OCI-LY7 (cell line): Measurements from ENCODE around the gene RCBTB2. TPM values are rescaled to one million over a fixed set of nuclear protein-coding genes. Genes with fewer than 3 reads are reported as not detected.

Source experiments
- BruUV-seq: library from RNA; stranded (reverse); fragments of 400-500 nt; replicated peaks from 2 replicates; lab custom pipeline; 2021; lab: Mats Ljungman, UMichigan
- CTCF ChIA-PET: fragments of 300-600 bp; sonication (Branson Sonifier 250); formaldehyde crosslinking; loops from one replicate; lab custom pipeline; 2022; ENCODE audit warnings: antibody characterized with exemption; ENCODE audit not compliant: unreplicated experiment; lab: Charles Lee
- POLR2A ChIA-PET: fragments of 300-600 bp; sonication (Branson Sonifier 250); formaldehyde crosslinking; loops from one replicate; lab custom pipeline; 2022; ENCODE audit warnings: antibody characterized with exemption; lab: Charles Lee
- DNase-seq: peaks from one replicate; pipeline ENCODE4 v3.0.0-alpha.2; 2015; ENCODE audit warnings: low spot score
- H2AFZ ChIP-seq: fragments of 200-600 bp; sonication (generic), shearing (Covaris generic); 2 replicates; pipeline ENCODE4 v1.6.1; 2014; ENCODE audit warnings: mild to moderate bottlenecking, antibody characterized with exemption, low read length, moderate library complexity
- H3K27ac ChIP-seq: fragments of 200-600 bp; sonication (generic); 2 replicates; pipeline ENCODE4 v1.5.1; 2014; ENCODE audit warnings: mixed run types, low read depth, mild to moderate bottlenecking, moderate library complexity, low read length, inconsistent platforms; ENCODE audit not compliant: poor library complexity, severe bottlenecking
- H3K36me3 ChIP-seq: fragments of 200-600 bp; sonication (generic); 2 replicates; pipeline ENCODE4 v1.6.1; 2014; ENCODE audit warnings: mild to moderate bottlenecking, antibody characterized with exemption, low read length, moderate library complexity, mixed read lengths; ENCODE audit not compliant: insufficient read depth
- H3K4me1 ChIP-seq: fragments of 200-600 bp; sonication (generic); 2 replicates; pipeline ENCODE4 v1.5.1; 2014; ENCODE audit warnings: mild to moderate bottlenecking, low read length; ENCODE audit not compliant: insufficient read depth, poor library complexity, severe bottlenecking
- H3K4me2 ChIP-seq: fragments of 200-600 bp; sonication (generic); 2 replicates; pipeline ENCODE4 v1.6.1; 2014; ENCODE audit warnings: mild to moderate bottlenecking, low read length
- H3K4me3 ChIP-seq: fragments of 200-600 bp; sonication (generic); 2 replicates; pipeline ENCODE4 v1.5.1; 2014; ENCODE audit warnings: mild to moderate bottlenecking, low read depth, low read length; ENCODE audit not compliant: poor library complexity, severe bottlenecking
- H3K79me2 ChIP-seq: fragments of 200-600 bp; sonication (generic); 2 replicates; pipeline ENCODE4 v1.6.1; 2016; ENCODE audit warnings: low read depth, mild to moderate bottlenecking, low read length, moderate library complexity, mixed read lengths; ENCODE audit not compliant: insufficient read depth
- H3K9me2 ChIP-seq: fragments of 200-600 bp; sonication (generic); 2 replicates; pipeline ENCODE4 v1.6.1; 2016; ENCODE audit warnings: mild to moderate bottlenecking, low read length, mixed read lengths; ENCODE audit not compliant: insufficient read depth
- H3K9me3 ChIP-seq: fragments of 200-600 bp; sonication (generic); 2 replicates; pipeline ENCODE4 v1.6.1; 2014; ENCODE audit warnings: mild to moderate bottlenecking, mixed run types, low read length, mixed read lengths
- H4K20me1 ChIP-seq: fragments of 200-600 bp; sonication (generic); 2 replicates; pipeline ENCODE4 v1.6.1; 2014; ENCODE audit warnings: mild to moderate bottlenecking, antibody characterized with exemption, low read length, moderate library complexity, mixed read lengths; ENCODE audit not compliant: insufficient read depth
- CTCF ChIP-seq: fragments of 200-600 bp; sonication (generic); conservative IDR thresholded peaks from 2 replicates; pipeline ENCODE4 v1.5.1; 2014; ENCODE audit warnings: mild to moderate bottlenecking, antibody characterized with exemption, low read length, moderate library complexity, mixed read lengths
- EZH2phosphoT487 ChIP-seq: fragments of 200-600 bp; sonication (generic); IDR thresholded peaks from 2 replicates; pipeline ENCODE4 v1.6.1; 2018; ENCODE audit warnings: low read depth, borderline replicate concordance, mild to moderate bottlenecking, mixed run types, antibody characterized with exemption, low read length, moderate library complexity, mixed read lengths
- intact Hi-C: fragments of 100-400 bp; cut with micrococcal nuclease; formaldehyde crosslinking; loops from one replicate; pipeline ENCODE4 v1.10.0; 2022; ENCODE audit not compliant: unreplicated experiment
- total RNA-seq, 2 experiments: library from RNA; depleted of rRNA in 1 of 2; stranded (reverse); fragments of >200 nt in 1 of 2; shearing (Covaris generic) in 1 of 2; gene quantifications; 2 replicates each; pipeline ENCODE4 v1.2.3, GENCODE V29; 2014 to 2022

RCBTB2 gene
- total RNA-seq, 2 experiments from 2014 or later = 7.2 to 9.0 TPM

DNA sequence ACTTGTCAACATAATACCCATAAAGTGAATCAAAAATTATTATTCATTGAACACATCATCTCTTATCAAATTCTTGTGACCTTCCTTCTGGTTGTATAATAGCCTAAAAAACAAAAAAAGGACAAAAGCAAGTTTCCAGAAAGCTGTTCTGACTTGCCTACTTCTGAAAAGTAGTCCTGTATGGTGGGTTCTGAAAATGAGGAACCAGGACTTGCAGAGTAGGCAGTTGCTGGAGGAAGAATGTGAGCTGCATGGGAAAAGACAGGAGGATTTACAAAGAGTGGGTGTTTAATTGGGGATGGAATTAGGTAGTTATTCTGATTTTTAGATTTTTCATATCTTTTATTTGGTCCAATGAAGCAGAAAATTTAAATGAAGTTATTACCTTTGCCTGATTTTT lies 56.7 kb downstream of the RCBTB2 start:
- Histone ChIP-seq H3K4me1 (peaks cover 15% of the 10 kb centered on the region), H3K4me3 (no peak overlapping the region), H3K36me3 (peaks cover 73% of the 10 kb centered on the region), H3K79me2 (no peaks in the 10 kb centered on the region), H2AFZ (no peak overlapping the region), H3K9me2 (no peaks in the 10 kb centered on the region), H3K27ac (no peak overlapping the region), H4K20me1 (no peaks in the 10 kb centered on the region), H3K9me3 (no peaks in the 10 kb centered on the region), H3K4me2 (no peak overlapping the region)
- no peak for TF ChIP-seq EZH2phosphoT487
- TF ChIP-seq CTCF = no peak
- intact Hi-C loops = no loop called here
- no peak for DNase-seq
- ChIA-PET CTCF (no interaction called here), POLR2A (interaction anchor here (1.3 kb wide), 1 partner anchor 102 kb away, joined by 6 read pairs; no protein-coding TSS in a partner anchor)
- no TSS peak for BruUV-seq

DNA sequence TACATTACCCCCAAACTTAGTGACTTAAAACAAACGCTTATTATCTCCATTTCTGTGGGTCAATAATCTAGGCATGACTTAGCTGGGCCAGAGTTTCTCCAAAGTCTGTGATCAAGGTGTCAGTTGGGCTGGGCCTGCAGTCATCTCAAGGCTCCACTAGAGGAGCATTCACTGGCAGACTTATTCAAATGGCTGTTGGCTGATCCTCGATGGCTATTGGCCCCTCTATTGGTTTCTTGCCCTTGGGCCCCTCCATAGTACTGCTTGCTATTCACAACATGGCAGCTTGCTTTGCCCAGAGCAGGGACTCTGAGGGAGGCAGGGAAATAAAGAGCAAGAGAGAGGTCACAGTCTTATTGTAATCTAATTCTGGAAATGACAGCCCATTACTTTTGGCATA lies 57.6 kb downstream of the RCBTB2 start:
- Histone ChIP-seq H4K20me1 (no peaks in the 10 kb centered on the region), H3K4me3 (no peak overlapping the region), H3K79me2 (no peaks in the 10 kb centered on the region), H3K36me3 (peaks cover 67% of the 10 kb centered on the region), H3K27ac (no peak overlapping the region), H3K9me2 (no peaks in the 10 kb centered on the region), H3K4me1 (peaks cover 15% of the 10 kb centered on the region), H3K9me3 (no peaks in the 10 kb centered on the region), H2AFZ (no peak overlapping the region), H3K4me2 (no peak overlapping the region)
- POLR2A ChIA-PET = interaction anchor here (1.0 kb wide), 1 partner anchor 100 kb away, joined by 3 read pairs; no protein-coding TSS in a partner anchor
- 0 out of 2 replicates have a peak, but pooled peaks have one; percentile 26 for TF ChIP-seq CTCF
- TF ChIP-seq EZH2phosphoT487 = no peak
- intact Hi-C loops = no loop called here
- no peak for DNase-seq
- CTCF ChIA-PET = no interaction called here
- no TSS peak for BruUV-seq

- peaks cover 98% of the 10 kb centered on the region for H3K36me3 ChIP-seq
- H3K27ac ChIP-seq = no peak overlapping the region
- no peak overlapping the region for H3K4me2 ChIP-seq
- TF ChIP-seq EZH2phosphoT487 (no peak), CTCF (no peak)
- no peak overlapping the region for H2AFZ ChIP-seq
- H3K4me3 ChIP-seq = no peak overlapping the region
- H3K9me2 ChIP-seq = no peaks in the 10 kb centered on the region
- intact Hi-C loops = no loop called here
- no peak for DNase-seq
- no peaks in the 10 kb centered on the region for H4K20me1 ChIP-seq
- no TSS peak for BruUV-seq
- ChIA-PET CTCF (no interaction called here), POLR2A (interaction anchor here (1.0 kb wide), 1 partner anchor 15 kb away, joined by 4 read pairs; no protein-coding TSS in a partner anchor)
- H3K9me3 ChIP-seq = no peaks in the 10 kb centered on the region
- no peaks in the 10 kb centered on the region for H3K4me1 ChIP-seq
- H3K79me2 ChIP-seq = no peaks in the 10 kb centered on the region
These were observed 75.2 kb downstream of the RCBTB2 start for GRCh38 chr13:48457578-48458242.
